Brain microvascular endothelial cell (primary cell): ENCODE data around the gene RCAN3.
"Not testable (repeated sequence)": the region's sequence is repeated elsewhere in the genome, so short reads cannot be mapped to it uniquely, and the experiment has no call there.

Experiments
- DNase-seq: peaks from one replicate; pipeline ENCODE4 v3.0.0-alpha.2; 2020
- H3K27ac ChIP-seq: fragments of 250-450 bp; sonication (Bioruptor Pico); 2 replicates; pipeline ENCODE4 v1.5.1; 2020; ENCODE audit warnings: mild to moderate bottlenecking, moderate library complexity
- H3K27me3 ChIP-seq: fragments of 250-450 bp; sonication (Bioruptor Pico); replicated peaks from 2 replicates; pipeline ENCODE4 v1.5.1; 2020; ENCODE audit warnings: mild to moderate bottlenecking
- H3K36me3 ChIP-seq: fragments of 250-450 bp; sonication (Bioruptor Pico); replicated peaks from 2 replicates; pipeline ENCODE4 v1.5.1; 2020; ENCODE audit warnings: mild to moderate bottlenecking
- H3K4me3 ChIP-seq: 2 replicates; pipeline ENCODE4 v1.5.1; 2011; ENCODE audit warnings: low read depth, mild to moderate bottlenecking, control low read depth, low read length, moderate library complexity
- CTCF ChIP-seq: IDR thresholded peaks from 2 replicates; pipeline ENCODE4 v1.5.1; 2011; ENCODE audit warnings: low read depth, mild to moderate bottlenecking, moderate library complexity, low read length, control low read depth, inconsistent platforms; ENCODE audit errors: missing control alignments
- in situ Hi-C: cut with HindIII; loops from 2 replicates; pipeline ENCODE4 v1.10.0; 2017; ENCODE audit warnings: low sequenced_read_pairs, low pct_ligation_motif_present

RCAN3 gene

GRCh38 chr1:24514946-24515345 lies 12.3 kb downstream of the RCAN3 start:
- no peak overlapping the region for H3K4me3 ChIP-seq
- no peaks in the 10 kb centered on the region for H3K27me3 ChIP-seq
- TF ChIP-seq CTCF: no peak
- in situ Hi-C loops: no loop called here
- no peaks in the 10 kb centered on the region for H3K36me3 ChIP-seq
- DNase-seq: no peak
- no peak overlapping the region for H3K27ac ChIP-seq

DNA sequence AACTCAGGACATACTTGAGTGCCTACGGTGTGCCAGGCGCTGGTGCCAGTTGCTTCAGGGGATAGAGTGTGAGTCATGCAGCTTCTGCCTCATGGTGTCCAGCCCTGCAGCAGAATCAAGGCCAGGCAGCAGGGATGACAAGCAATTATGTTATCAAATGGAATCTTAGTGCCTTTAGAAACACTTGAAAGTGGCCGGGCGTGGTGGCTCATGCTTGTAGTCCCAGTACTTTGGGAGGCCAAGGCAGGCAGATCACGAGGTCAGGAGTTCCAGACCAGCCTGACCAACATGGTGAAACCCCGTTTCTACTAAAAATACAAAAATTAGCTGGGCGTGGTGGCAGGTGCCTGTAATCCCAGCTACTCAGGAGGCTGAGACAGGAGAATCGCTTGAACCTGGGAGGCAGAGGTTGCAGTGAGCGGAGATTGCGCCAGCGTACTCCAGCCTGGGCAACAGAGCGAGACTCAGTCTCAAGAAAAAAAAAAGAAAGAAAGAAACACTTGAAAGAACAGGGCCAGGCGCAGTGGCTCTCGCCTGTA lies 13.1 kb downstream of the RCAN3 start:
- in situ Hi-C loops, H3K4me3 ChIP-seq, H3K27me3 ChIP-seq, H3K36me3 ChIP-seq, DNase-seq, H3K27ac ChIP-seq: not testable (repeated sequence)

DNA sequence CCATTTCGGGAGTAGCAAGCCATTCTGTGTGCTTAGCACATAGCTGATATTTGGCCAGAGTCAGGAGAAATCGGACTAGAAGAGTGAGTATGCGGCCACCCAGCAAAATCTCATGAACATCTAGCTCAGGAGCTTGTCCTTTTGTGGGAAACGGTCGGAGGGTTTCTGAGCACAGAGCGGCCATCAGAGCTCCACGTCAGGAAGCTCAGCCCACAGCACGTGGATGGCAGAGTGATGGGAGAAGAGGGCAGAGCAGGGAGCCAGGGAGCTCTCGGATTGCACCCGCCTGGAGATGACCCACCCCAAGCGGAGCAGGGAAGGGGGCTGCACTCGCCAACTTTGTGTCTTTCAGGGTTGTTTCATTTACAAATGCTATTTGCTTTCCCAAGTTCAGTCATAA lies 13.9 kb downstream of the RCAN3 start:
- in situ Hi-C loops: no loop called here
- TF ChIP-seq CTCF: no peak
- Histone ChIP-seq H3K36me3 (no peaks in the 10 kb centered on the region), H3K27me3 (no peaks in the 10 kb centered on the region), H3K27ac (no peak overlapping the region), H3K4me3 (no peak overlapping the region)
- DNase-seq: no peak

GRCh38 chr1:24517898-24518297 lies 15.3 kb downstream of the RCAN3 start:
- DNase-seq: no peak
- TF ChIP-seq CTCF: no peak
- Histone ChIP-seq H3K27ac (no peak overlapping the region), H3K36me3 (no peaks in the 10 kb centered on the region), H3K27me3 (no peaks in the 10 kb centered on the region), H3K4me3 (no peak overlapping the region)
- in situ Hi-C loops: no loop called here

DNA sequence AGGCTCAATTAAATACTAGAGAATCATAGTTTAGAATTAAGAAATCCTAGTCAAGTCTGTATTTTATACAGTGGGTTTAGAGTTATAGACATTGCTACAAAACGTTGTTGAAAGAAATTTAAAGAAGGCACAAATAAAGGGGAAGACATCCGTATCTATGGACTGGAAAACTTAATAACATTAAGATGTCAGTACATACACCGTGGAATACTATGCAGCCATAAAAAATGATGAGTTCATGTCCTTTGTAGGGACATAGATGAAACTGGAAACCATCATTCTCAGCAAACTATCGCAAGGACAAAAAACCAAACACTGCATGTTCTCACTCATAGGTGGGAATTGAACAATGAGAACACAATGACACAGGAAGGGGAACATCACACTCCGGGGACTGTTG lies 17.6 kb downstream of the RCAN3 start:
- DNase-seq, in situ Hi-C loops, H3K36me3 ChIP-seq, H3K27me3 ChIP-seq, H3K4me3 ChIP-seq, H3K27ac ChIP-seq: not testable (repeated sequence)

- DNase-seq: no peak
- Histone ChIP-seq H3K4me3 (no peak overlapping the region), H3K27me3 (no peaks in the 10 kb centered on the region), H3K36me3 (no peaks in the 10 kb centered on the region), H3K27ac (no peak overlapping the region)
- no peak for TF ChIP-seq CTCF
- in situ Hi-C loops: no loop called here
Observed at GRCh38 chr1:24525606-24526005, 23.0 kb downstream of the RCAN3 start.

- no peak overlapping the region for H3K4me3 ChIP-seq
- no peaks in the 10 kb centered on the region for H3K36me3 ChIP-seq
- in situ Hi-C loops: no loop called here
Observed at GRCh38 chr1:24526045-24526444, 23.4 kb downstream of the RCAN3 start.

More at GRCh38 chr1:24526045-24526444, 23.4 kb downstream of the RCAN3 start:
- no peak for DNase-seq
- Histone ChIP-seq H3K27me3 (no peaks in the 10 kb centered on the region), H3K27ac (no peak overlapping the region)
- no peak for TF ChIP-seq CTCF
